Measurements from ENCODE around the gene GSTT4.
"Not testable (repeated sequence)": the region's sequence is repeated elsewhere in the genome, so short reads cannot be mapped to it uniquely, and the experiment has no call there.

Gene GSTT4

DNA sequence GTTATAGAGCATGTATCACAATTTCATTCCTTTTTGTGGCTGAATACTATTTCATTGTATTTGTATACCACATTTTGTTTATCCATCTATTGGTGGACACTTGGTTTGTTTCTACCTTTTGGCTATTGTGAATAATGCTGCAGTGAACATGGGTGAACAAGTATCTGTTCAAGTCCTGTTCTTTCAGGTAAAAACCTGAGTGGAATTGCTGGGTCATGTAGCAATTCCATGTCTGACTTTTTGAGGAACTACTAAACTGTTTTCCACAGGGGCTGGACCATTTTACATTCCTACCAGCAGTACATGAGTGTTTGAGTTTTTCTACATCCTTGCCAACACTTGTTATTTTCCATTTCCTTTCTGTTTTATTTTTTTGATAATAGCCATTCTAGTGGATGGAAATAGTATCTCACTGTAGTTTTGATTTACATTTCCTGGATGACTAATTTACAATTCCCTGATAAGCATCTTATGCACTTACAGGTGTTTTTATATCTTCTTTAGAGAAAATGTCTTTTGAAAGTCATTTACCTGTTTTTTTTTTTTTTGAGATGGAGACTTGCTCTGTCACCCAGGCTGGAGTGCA lies 18.0 kb upstream of the GSTT4 start:
- no peak for DNase-seq

DNA sequence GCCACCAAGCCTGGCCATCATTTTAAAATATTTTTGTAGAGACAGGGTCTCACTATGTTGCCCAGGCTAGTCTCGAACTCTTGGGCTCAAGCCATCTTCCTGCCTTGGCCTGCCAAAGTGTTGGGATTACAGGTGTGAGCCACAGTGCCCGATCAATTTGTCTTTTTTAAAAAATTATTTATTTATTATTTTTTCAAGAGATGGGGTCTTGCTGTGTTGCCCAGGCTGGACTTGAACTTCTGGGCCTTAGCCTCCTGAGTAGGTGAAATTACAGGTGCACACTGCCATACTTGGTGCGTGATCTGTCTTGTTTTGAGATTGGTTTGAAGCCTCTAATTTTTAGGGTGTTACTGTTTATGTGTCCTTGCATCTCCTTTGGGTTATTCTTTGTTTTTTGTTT lies 16.1 kb upstream of the GSTT4 start:
- DNase-seq: no peak

DNA sequence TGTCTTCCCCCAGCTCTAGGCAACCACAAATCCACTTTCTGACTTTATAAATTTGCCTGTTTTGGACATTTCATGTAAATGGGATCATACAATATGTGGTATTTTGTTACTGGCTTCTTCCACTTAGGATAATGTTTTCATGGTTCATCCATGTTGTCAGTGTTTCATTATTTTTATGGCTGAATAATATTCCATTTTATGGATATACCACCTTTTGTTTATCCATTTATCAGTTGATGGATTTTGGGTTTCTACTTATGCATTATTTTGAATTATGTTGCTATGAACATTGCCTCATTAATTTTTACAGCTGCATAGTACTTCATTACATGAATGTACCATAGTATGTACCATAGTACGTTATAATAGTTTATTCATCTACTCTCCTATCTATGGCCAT lies 10.9 kb upstream of the GSTT4 start:
- DNase-seq: no peak

DNA sequence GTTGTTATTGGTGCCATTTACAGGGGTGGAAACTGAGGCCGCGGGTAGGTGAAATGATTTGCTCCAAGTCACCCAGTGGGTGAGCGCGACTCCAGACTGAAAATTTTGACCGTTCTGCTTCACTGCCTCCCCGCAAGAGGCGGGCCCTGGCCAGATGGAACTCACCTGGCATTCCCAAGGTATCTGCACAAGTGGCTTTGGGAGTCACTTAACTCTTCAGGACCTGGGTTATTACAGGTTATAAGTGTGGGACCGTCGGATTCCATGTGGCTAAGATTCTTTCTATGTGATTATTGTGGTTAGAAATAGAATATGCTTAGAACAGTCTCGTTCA lies 6.4 kb upstream of the GSTT4 start:
- peak; percentile 22 for DNase-seq

DNA sequence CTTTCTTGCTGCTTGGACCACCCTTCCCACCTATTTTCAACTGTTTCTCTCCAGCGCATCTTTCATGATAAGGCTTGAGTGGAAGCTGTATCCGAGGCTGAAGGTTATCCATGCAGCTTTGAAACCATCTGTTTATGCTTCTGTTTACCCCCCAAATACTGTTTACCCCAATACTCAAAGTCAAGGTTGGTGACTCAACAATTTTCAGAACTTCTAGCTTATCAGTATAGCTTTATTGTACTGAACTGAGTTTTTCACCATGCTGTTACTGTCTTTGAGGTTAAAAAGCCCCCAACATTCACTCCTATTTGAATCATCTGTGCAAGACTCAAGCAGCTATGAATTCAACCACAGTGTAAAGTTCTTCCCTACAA lies 4.8 kb upstream of the GSTT4 start:
- no peak for DNase-seq

DNA sequence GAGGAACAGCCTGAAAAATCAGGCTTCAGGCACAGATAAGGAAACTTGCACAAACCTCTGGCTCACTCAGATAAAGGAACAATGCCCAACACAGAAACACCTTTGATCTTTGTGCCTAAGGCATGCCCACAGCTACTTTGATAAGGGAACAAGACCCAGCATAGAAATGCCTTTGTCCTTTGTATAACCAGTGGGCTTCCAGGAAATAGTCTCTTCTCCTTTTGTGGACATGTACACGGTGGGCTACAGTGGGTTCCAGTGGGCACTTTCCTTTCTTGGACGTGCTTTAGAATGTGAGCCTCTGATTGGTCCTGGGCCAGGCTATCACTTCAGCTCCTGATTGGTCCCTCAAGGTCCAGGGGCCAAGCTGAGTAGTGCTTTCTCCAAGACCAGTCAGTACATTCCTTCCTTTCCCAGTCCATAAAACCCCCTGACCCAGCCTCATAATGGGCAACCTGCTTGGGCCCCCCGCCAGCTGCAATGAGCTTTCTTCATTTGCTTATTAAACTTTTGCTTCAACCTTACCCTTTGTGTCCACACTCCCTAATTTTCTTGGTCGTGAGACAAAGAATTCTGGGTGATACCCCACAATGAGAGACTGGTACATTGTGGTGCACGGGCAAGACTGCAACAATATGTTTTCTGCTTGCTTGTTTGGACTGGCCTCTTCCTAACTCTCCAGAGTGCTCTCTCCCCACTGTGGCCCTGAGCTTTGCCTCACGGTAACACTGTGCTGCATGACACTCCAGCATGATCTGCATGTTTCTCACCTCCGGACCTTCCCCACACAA lies 4.2 kb upstream of the GSTT4 start:
- DNase-seq: no peak

DNA sequence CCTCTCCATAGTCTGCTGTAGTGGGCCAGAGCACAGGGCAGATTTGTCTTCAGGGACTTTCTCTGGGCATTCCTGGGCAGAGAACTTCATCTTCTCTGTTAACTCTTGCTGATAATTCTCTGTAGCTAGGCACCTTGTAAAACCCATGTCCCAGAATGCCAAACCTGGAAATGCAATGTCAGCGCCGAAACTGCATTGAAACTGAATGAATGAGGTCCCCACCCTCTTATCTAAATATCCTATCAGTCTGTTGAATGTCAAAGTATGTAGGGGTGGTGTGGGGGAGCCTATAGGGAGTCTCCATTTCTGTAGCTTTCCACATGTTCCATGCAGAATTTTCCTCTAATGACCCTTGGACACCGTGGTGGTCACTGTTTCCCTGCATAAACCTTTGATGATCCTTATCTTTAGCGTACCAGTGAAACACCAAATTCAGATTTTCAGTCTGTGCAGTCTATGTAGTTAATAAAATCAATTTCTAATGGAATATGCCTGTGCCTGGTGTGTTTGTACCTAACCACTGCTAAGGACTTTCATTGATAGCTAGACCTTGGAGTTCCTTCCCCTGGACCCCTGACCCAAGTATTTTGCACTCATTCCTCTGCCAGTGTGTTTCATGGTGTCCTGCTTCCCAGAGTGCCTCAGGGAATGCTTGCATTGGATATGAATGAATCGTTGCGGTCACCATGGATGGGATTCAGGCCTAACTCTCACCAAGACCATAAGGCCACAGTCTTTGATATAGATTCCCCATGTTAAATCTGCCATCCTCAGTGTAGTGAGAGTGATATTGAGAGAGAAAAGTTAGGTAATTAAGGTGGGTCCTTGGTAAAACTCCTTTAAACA lies 3.4 kb upstream of the GSTT4 start:
- no peak for DNase-seq

DNA sequence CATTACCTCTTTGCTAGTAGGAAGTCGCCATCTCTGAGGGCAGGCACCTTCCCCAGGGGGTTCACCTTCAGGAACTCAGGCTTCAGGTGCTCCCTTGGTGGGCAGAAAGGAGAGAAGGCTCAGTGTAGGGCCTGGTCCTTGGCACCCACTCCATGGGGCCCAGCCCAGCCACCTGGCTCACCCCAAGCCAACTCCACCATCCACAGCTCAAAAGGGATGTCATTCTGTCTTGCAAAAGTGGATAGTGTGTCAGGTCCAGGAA lies 2.7 kb upstream of the GSTT4 start:
- DNase-seq: no peak

DNA sequence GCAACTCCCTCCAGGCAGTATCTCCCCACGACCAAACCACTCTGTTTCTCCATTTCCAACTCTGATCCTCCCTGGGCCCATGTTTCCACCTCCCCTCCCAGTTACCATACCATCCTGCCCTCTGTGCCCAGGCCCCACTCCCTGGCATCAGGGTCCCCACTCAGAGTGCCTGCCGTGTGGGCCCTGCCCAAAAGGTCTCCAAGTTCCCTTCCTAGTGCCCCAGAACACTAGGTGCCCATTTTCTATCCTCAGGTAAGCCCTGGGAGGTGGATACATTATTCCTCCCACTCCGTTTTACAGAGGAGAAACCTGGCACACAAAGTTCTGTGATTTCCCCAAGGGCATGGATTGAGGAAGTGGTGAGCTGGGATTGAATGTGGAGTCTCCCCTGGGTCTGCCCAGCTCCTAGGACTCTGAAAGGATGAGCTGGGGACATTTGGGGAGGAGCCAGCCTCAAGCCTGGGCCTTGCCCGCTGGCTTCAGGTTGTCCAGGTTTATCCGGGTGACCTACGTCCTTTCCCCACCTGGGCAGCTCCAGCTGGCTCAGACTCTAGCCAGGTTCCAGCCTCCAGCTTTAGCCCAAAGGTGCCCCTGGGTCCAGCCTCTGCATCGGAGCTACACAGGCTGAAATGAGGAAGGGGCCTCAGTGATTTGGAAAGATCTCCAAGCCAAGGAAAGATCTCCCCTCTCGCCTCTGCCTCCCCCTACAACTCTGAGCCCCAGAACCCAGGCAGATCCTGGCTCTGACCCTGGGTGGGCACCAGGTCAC lies 2.2 kb upstream of the GSTT4 start:
- DNase-seq: no peak

DNA sequence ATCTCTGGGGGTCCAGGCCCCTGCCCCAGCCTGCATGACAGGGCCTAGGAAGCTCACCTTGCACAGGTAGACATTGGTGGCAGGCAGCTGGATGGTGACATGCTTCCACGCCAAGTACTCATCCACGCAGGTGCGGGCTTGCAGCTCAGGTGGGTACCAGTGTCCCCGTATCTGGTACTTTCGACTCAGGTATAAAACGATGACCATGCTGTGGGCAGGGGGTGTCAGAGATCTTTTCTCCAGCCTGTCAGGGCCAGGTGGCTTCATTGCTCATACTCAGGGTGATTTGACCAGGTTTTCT lies 1.6 kb upstream of the GSTT4 start:
- no peak for DNase-seq

DNA sequence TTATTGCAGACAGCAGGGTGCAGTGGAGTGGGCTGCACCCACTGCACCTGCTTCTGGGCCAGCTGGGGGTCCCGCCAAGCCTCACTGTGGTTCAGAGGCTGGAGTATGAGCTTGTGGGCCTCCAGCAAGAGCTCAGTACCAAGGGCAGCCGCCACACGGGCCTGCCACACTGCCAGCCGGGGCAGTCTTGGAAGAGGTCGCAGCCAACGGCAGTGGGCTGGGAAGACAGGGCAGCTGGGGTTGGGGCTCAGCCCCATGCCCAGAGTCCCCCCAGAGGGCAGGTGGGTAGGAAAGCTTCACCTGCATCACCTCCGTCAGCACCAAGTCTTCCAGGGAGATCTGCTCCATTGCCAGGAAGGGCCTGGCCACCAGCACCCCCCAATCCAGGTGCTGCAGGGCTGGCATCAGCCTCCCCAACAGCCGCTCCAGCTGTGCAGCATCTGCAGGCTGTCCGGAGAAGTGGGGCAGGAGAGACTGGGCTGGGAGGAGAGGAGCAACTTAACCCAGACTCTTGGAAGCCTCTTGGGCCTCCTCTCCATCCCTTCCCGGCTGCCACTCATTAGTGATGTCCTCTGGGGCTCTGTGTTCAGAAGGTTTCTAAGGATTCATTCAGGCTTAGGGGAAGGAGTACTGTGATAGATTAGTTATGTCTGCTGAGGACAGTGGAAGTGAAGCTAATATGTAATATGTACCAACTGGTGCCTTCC lies 1.1 kb upstream of the GSTT4 start:
- no peak for DNase-seq

DNA sequence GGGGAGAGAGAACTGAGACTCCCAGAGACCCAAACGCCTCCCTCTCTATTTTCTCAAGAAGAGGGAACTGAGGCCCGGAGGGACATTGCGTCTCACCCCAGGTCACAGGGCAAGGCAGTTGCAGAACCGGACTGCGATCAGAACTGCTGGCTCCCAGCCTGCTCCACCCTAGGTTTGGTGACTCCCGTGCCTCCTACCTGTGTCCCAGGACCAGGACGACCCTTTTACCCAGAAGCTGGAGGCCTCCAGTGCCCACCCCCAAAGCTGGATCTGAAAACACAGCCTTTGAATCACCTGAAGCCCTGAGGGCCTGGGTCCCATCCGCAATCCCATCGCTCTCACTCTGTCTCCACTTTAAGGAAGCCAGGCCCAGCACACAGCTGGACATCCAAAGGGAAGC lies 1.4 kb downstream of the GSTT4 start:
- no peak for DNase-seq

DNA sequence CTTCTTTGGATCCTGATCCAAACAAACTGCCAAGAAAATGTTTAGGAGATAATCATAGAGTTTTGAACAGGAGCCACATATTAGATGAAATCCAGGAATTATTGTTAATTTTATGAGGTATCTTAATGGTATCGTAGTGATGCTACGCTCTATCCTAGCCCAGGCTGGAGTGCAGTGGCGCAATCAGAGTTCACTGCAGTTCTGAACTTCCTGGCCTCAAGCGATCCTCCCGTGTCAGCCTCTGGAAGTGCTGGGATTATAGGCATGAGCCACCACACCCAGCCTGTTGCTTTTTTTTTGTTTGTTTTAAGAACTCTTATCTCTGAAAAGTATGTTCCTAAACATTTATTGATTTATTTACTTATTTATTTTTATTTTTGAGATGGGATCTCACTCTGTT lies 2.4 kb downstream of the GSTT4 start:
- DNase-seq: no peak

DNA sequence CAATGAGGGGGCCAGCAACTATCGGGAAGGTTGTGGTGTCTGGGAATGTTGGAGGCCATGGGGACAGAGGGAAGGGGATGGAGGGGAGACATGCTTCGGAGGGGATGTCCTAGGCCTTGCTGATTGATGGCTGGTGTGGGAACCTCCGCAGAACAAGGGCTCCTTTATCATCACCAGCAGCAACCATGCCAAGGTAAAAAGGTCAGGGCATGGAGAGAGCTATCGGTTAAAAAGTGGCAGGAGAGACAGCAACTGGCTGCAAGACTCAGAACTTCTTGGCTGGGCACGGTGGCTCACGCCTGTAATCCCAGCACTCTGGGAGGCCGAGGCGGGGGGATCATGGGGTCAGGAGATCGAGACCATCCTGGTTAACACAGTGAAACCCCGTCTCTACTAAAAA lies 3.0 kb downstream of the GSTT4 start:
- no peak for DNase-seq

DNA sequence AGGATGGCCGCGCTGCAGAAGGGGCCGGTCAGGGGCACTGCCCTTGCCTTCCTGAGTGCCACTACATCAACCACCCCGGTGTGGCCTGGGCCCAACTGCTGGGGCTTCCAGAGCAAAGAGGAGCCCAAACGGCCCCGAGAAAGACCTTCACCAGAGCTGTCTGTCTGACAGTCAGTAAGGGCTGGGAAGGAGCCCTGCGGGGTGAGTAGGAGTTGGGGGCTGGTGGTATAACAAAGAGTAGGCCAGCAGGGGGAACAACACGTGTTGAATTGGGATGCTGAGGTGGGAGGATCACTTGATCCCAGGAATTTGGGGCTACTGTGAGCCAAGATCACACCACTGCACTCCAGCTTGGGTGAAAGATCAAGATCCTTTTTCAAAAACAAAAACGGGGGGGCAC lies 3.9 kb downstream of the GSTT4 start:
- no peak for DNase-seq

DNA sequence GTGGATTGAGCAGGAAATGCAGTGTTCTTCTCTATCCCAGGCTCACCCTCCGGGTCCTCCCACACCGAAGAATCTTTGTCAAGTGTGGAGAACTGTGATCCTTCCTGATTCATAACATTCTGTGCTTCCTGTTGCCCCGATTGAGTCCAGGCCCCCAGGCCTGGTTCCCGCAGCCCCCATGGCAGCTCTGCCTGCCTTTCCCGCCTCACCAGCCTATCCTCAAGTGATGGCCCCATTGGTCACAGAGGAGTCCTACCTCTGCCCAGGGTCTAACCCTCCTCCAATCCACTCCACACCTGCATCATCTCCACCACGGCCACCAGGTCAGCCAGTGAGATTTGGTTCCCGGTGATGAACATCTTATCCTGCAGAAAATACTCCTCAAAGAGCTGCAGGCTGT lies 5.5 kb downstream of the GSTT4 start:
- DNase-seq: not testable (repeated sequence)

DNA sequence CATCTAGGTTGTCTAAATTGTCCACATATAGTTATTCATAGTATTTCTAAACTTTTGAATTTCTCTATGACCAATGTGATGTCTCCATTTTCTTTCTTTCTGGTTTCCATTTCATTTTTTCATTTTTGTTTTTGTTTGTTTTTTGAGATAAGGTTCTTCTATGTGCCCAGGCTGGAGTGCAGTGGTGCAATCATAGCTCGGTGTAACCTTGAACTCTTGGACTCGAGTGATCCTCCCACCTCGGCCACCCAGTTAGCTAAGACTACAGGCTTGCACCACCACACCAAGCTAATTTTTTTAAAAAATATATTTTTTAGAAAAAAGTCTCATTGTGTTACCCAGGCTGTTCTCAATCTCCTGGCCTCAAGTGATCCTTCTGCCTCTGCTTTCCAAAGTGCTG lies 8.2 kb downstream of the GSTT4 start:
- no peak for DNase-seq

DNA sequence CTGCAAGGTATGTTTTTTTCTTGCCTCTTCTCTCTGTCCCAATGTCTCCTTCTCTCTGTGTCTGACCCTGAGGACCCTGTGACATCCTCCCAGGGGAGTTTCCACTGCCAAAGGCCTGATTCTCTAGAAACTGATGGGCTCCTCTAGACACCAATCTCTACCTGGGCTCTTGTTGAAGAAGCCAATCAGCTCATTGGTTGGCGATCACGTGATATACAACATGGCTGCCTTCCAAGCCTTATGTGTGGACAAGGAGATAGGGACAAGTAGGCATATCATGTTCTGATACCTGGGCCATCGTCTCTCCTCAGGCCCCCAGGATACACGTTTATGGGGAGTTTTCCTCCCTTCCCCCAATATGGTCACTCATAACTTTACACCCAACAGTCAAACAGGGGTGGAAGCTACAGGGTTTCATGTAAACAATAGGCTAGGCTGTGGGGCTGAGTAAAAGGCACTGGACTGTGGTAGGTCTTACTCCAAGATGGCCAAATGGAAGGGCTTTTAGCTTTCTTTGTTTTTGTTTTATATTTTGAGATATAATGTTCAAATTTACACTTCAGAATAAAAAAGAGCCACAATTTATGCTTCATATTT lies 11.6 kb downstream of the GSTT4 start:
- DNase-seq: not testable (repeated sequence)

DNA sequence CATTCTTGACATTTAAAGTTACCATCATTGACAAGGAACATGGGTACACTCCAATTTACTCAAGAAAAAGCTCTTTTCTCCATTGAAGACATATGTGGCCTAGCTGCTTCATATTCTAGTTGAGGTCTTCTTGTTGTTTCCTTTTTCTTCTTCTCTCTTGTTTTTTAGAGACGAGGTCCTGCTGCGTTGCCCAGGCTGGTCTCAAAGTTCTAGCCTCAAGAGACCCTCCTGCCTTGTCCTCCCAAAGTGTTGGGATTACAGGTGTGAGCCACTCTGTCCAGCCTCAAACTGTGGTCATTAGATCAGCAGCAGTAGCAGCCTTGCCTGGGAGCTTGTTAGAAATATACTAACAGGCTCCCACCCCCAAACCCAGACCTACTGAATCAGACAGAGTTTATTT lies 12.2 kb downstream of the GSTT4 start:
- not testable (repeated sequence) for DNase-seq

DNA sequence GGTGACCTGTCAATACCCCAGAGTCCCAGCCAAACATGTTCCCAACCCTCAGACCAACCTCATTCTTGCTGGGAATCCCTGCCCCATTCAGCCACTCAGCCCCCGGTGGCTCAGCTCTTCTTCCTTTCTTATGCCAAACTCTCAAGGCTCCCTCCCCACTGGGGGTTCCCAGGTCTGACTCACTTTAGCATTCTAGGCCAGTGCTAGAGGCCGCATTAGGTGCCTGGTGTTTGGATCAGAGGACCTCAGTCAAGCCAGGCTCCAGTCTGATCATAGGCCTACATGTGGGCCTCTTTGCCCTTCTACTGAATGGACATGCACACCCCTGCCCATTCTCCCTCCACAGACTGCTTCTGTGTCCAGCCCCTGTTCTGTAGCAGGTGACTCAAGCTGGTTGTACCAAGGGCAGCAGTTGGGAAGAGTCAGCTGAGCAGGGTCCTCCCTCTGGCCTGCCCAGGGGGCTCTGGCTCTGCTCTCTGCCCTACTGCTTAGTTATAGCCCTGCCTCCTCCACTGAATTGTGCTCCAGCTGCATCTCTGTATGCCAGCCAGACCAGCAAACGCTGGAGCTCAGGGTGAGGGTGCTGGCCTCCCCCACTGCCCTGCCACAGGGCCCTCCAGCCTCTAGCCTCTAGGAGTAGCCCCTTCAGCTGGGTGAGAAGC lies 15.5 kb downstream of the GSTT4 start:
- DNase-seq: not testable (repeated sequence)

DNA sequence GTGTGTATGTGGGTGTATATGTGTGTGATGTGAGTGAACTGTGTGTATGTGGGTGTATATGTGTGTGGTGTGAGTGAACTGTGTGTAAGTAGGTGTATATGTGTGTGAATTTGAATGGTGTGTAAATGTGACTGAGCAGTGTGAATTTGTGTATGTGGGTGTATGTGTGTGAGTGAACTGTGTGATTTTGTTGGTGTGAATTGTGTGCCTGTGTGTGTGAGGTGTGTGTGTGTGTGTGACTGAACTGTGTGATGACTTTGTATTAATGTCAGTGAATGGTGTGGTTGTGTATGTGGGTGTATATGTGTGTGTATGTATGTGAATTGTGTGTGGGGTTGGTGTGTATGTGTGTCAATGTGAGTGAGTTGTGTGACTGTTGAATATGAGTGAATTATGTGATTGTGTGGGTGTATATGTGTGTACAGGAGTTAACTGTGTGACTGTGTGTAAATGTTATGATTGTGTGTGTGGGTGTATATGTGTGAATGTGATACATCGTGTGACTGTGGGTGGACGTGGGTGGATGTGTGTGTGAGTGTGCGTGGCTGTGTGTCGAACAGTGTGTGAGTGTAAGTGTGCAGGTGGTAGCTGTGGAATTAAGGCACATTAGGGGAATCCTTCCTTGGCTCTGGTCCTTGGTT lies 18.6 kb downstream of the GSTT4 start:
- DNase-seq: not testable (repeated sequence)

DNA sequence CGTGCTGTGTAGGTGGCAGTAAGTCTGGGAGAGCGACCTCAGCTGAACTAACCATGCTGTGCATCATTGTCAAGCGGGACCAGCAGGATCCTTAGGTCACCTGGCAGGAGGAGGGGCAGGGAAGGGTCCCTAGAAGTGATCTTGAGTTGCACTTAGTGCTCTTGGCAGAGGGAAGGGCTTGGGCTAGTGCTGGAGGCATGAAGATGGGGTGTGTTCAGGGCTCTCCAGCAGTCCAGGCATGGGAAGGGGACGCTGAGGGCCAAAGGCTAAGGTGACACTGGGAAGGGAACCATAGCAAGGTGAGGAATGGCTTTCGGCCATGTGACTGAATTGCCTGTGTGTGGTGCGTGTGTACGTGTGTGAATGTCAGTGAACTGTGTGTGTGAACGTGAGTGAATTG lies 19.2 kb downstream of the GSTT4 start:
- DNase-seq: not testable (repeated sequence)
